Measurements from ENCODE around the gene GIPC1. TPM values are rescaled to one million over a fixed set of nuclear protein-coding genes. Genes with fewer than 3 reads are reported as not detected.
A peak's percentile ranks its signal among the peaks of the same experiment; 100 is the strongest.

Gene GIPC1
- total RNA-seq, 1 donor from 2014 or later: 23.6 TPM

DNA sequence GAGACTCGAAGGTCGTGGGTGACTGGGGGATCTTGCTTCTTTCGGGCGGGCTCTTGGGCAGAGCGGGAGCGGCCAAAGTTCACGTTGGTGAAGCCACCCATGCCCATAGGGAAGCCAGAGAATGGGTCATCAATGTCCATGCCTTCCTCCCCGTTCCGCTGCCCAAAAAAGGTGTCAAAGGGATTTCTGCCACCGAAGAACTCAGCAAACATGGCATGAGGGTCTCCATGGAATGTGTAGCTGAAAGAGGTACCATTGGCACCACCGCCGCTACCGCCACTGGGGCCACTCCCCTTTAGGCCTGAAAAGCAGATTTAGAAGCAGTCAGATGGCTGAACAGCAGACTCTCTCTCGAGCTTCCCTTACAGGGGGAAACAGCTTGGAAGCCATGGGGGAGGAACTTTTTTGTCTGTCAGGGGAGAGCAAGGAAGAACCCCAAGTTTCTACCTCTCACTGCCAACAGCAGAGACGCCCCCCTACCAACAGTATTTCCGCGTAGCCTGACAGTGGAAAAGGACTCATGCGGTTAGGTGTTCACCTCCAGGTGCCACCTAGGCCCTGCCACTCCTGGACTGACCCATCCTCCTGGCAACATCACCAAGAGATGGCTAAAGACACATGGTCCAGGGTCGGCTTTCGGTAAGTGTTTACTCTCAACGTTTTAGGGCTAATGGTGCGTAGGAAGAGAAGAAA is 21.0 kb upstream of the GIPC1 start:
- Histone ChIP-seq H3K9ac (peak overlapping the region; percentile 91), H3K4me3 (peak overlapping the region; percentile 99), H2AFZ (replicated peaks) (no peak overlapping the region), H3K4me2 (peak overlapping the region; percentile 99), H3K4me1 (peaks cover 5% of the 10 kb centered on the region), H3K27ac (no peak overlapping the region), H3K79me2 (ENCODE audit: low read depth) (peaks cover 36% of the 10 kb centered on the region), H4K20me1 (ENCODE audit: low read depth) (peaks cover 35% of the 10 kb centered on the region), H3F3A (ENCODE audit: low read depth) (peaks cover 47% of the 10 kb centered on the region), H3K9me3 (ENCODE audit: low read depth) (no peaks in the 10 kb centered on the region), H3K27me3 (no peaks in the 10 kb centered on the region), H3K36me3 (no peaks in the 10 kb centered on the region)
- Mint-ChIP-seq H3K27me3 (ENCODE audit: insufficient read depth, low read depth) (peaks cover 10% of the 10 kb centered on the region), H3K4me3 (peak overlapping the region; percentile 90), H3K27ac (no peak overlapping the region), H3K9me3 (no peaks in the 10 kb centered on the region), H3K4me1 (peaks cover 39% of the 10 kb centered on the region), H3K36me3 (peaks cover 26% of the 10 kb centered on the region)
- DNase-seq (ENCODE audit: low spot score): no peak
- TF ChIP-seq, protein P1, sequence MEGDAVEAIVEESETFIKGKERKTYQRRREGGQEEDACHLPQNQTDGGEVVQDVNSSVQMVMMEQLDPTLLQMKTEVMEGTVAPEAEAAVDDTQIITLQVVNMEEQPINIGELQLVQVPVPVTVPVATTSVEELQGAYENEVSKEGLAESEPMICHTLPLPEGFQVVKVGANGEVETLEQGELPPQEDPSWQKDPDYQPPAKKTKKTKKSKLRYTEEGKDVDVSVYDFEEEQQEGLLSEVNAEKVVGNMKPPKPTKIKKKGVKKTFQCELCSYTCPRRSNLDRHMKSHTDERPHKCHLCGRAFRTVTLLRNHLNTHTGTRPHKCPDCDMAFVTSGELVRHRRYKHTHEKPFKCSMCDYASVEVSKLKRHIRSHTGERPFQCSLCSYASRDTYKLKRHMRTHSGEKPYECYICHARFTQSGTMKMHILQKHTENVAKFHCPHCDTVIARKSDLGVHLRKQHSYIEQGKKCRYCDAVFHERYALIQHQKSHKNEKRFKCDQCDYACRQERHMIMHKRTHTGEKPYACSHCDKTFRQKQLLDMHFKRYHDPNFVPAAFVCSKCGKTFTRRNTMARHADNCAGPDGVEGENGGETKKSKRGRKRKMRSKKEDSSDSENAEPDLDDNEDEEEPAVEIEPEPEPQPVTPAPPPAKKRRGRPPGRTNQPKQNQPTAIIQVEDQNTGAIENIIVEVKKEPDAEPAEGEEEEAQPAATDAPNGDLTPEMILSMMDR (IDR thresholded peaks at IDR 0.05): no peak
- TF ChIP-seq EZH2 (IDR thresholded peaks at IDR 0.05): no peak
- TF ChIP-seq EZH2phosphoT487 (IDR thresholded peaks at IDR 0.05): no peak

DNA sequence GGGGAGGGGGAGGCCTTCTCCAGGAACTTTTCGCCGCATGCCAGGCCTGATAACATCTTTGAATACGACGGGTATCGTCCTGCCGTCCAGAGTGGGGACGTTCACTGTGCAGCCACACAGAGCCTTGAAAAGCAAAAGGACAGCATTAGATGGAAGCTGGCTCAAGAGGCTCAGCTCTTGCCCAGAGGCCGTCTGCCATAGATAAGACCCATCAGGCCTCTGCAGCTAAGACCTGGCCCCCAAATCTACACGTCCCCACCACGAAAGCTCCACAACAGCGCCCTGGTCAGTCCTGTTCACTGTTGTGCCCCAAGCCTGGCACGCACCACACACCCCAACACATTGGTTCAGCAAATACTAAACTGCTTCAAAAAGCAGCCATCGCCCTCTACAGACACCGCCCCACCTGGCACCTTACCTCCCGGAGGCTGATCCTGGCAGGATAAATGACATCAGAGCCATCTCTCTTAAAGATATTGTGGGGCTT is 20.2 kb upstream of the GIPC1 start:
- Histone ChIP-seq H3K4me1 (peaks cover 5% of the 10 kb centered on the region), H3K9ac (peak overlapping the region; percentile 33), H3K9me3 (ENCODE audit: low read depth) (no peaks in the 10 kb centered on the region), H3K27ac (no peak overlapping the region), H4K20me1 (ENCODE audit: low read depth) (peaks cover 35% of the 10 kb centered on the region), H3K4me3 (peak overlapping the region; percentile 99), H3K79me2 (ENCODE audit: low read depth) (peaks cover 36% of the 10 kb centered on the region), H3K4me2 (peak overlapping the region; percentile 99), H3K36me3 (no peaks in the 10 kb centered on the region), H2AFZ (replicated peaks) (no peak overlapping the region), H3K27me3 (no peaks in the 10 kb centered on the region), H3F3A (ENCODE audit: low read depth) (peaks cover 47% of the 10 kb centered on the region)
- H3K36me3 Mint-ChIP-seq: peaks cover 26% of the 10 kb centered on the region
- H3K4me1 Mint-ChIP-seq: peaks cover 42% of the 10 kb centered on the region
- H3K4me3 Mint-ChIP-seq: peak overlapping the region; percentile 90
- no peaks in the 10 kb centered on the region for H3K9me3 Mint-ChIP-seq
- no peak for DNase-seq (ENCODE audit: low spot score)
- no peak overlapping the region for H3K27ac Mint-ChIP-seq
- H3K27me3 Mint-ChIP-seq (ENCODE audit: insufficient read depth, low read depth): peaks cover 10% of the 10 kb centered on the region
- TF ChIP-seq EZH2phosphoT487 (IDR thresholded peaks at IDR 0.05) (no peak), EZH2 (IDR thresholded peaks at IDR 0.05) (no peak)
- TF ChIP-seq, protein P1 (IDR thresholded peaks at IDR 0.05): no peak

DNA sequence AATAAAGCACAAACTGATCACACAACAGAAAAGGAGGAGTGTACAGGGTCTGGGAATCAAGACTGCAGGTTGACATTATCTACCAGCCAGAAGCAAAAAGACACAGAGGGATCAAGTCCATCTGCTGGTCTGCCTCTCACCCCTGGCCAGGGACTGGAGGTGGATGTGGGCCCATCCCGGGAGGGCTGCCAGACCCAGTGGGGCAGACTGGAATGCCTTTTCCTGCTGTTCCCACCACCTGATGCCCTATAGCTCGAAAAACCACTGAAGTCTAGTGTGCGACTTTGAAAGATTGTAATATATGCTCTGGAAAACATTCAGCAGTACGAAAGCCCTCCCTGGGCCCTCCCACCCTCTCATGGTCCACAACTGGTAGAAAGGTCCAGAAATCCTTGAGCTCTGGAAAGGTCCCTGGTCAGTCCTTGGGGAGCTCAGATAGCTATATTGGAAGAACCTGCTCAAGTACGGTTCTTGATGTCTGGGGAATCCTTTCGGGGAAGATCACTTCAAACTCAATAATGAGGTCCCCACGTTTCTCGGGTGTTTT is 19.6 kb upstream of the GIPC1 start:
- H3F3A ChIP-seq (ENCODE audit: low read depth): peaks cover 47% of the 10 kb centered on the region
- Mint-ChIP-seq H3K4me1 (peaks cover 45% of the 10 kb centered on the region), H3K36me3 (peaks cover 26% of the 10 kb centered on the region), H3K27ac (no peak overlapping the region), H3K9me3 (no peaks in the 10 kb centered on the region), H3K27me3 (ENCODE audit: insufficient read depth, low read depth) (peaks cover 10% of the 10 kb centered on the region), H3K4me3 (peak overlapping the region; percentile 90)
- no peak overlapping the region for H3K27ac ChIP-seq
- TF ChIP-seq EZH2 (IDR thresholded peaks at IDR 0.05) (no peak), EZH2phosphoT487 (IDR thresholded peaks at IDR 0.05) (no peak)
- TF ChIP-seq, protein P1 (IDR thresholded peaks at IDR 0.05): no peak
- peaks cover 5% of the 10 kb centered on the region for H3K4me1 ChIP-seq
- no peaks in the 10 kb centered on the region for H3K27me3 ChIP-seq
- no peaks in the 10 kb centered on the region for H3K36me3 ChIP-seq
- no peaks in the 10 kb centered on the region for H3K9me3 ChIP-seq (ENCODE audit: low read depth)
- H3K79me2 ChIP-seq (ENCODE audit: low read depth): peaks cover 36% of the 10 kb centered on the region
- peak overlapping the region; percentile 99 for H3K4me3 ChIP-seq
- H4K20me1 ChIP-seq (ENCODE audit: low read depth): peaks cover 35% of the 10 kb centered on the region
- peak overlapping the region; percentile 99 for H3K4me2 ChIP-seq
- H2AFZ ChIP-seq (replicated peaks): no peak overlapping the region
- no peak overlapping the region for H3K9ac ChIP-seq
- no peak for DNase-seq (ENCODE audit: low spot score)
